Skin epidermis (tissue), 12 donors: ENCODE data around the gene SLC6A5.

ENCODE experiments used
- H3K27ac ChIP-seq, 21 experiments: fragments of 200-600 bp; sonication (generic) in 11 of 21; one replicate each; pipeline ENCODE4 v1.5.0; 2020; ENCODE audit warnings: mild to moderate bottlenecking in 3 of 21, inconsistent platforms in 2 of 21, moderate library complexity in 2 of 21
- H3K4me3 ChIP-seq, 7 experiments: fragments of 200-600 bp; sonication (generic) in 2 of 7; one replicate each; pipeline ENCODE4 v1.5.0; 2020; ENCODE audit warnings: inconsistent platforms in 2 of 7, mild to moderate bottlenecking in 2 of 7, moderate library complexity in 1 of 7

Gene SLC6A5

GRCh38 chr11:20595101-20595500, 4.3 kb upstream of the SLC6A5 start:
- Histone ChIP-seq H3K27ac (no peak overlapping the region), H3K4me3 (no peak overlapping the region)

DNA sequence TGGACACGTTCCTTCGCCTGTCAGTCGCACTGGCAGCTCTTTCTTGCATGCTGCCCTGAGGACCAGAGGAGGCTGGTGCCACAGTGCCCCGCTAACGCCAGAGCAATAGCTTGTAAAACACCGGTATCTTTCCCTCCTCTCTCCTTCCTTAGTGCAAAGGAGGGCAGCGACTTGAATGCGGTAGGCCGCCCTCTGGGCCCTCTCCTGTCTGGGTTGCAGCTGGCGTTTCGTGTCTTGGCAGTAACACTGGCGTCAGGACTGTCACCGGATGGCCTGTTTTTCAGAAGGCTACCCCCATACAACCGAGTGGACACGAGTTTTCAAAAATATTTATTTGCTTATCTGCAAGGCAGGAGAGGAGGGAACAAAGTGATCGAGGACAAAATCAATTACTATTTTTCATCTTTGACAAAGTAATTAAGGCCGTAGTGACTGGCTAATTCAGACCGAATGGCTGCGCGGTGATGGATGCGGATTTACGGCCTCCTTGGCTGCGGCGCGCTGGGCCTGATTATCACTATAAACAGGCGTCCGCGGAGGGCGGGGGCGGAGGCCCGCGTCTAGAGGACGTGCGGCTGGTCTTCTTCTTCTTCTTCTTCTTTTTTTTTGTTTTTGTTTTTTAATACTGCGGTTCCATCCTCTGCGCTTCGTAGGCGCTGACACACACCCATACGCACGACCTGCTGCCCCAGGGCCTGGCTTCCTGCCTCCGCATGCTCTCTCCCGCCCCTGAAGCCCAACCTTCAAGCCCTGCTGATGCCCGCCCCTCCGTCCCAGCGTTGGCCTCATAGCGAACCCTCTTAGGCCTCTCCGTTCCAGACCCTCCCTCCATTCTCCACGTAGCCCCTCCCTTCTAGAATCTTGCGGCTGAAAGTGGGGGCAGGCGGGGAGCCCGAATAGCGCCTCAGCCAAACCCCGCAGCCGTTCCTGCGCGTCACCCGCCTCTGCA, 2.9 kb upstream of the SLC6A5 start:
- no peak overlapping the region for H3K4me3 ChIP-seq
- H3K27ac ChIP-seq, result no peak overlapping the region

DNA sequence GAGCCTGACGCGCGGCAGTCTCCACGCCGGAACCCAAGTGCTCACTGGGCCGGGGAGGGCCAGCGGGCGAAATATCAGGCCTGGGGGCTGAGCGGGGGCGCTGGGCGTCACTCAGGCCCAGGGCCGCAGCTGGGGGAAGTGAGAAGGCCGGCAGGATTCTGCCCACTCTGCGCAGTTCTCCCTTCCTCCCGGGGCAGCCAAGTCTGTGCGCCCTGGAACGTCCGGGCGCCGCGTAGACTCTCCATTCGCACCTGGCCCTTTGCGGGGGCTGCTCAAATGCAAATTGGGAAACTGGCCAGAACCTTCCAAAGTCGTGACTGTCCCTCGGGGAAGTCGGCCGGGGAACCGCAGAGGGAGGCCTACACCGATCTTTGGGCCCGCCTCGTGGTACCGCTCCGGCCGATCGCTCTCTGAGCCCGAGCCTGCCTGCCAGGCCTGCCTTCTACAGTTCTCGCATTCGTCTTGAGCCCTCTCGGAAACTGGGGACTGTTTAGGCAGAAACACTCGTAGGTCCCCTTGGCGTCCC, 2.2 kb upstream of the SLC6A5 start:
- Histone ChIP-seq H3K4me3 (no peak overlapping the region), H3K27ac (no peak overlapping the region)

- H3K27ac ChIP-seq, result no peak overlapping the region
- H3K4me3 ChIP-seq, result no peak overlapping the region
Observed at GRCh38 chr11:20597680-20598484, 1.5 kb upstream of the SLC6A5 start.

DNA sequence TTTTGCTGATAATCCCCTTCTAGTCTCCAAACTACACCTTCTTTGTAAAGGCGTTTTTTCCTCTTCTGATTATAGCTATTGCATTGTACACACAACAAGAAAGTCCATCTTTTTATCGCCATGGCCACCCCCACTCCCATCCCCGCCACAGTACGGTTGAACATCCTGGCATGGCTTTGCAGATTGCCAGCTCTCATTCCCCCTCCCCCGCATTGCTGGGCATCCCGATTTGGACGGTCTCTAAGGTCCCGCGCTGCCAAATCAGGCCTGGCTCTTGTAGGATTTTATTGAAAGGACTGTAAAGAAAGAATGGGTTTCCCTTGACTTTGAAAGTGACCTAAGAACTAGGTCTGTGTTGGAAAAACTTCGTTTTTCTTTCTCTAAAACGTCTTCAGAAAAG, 916 bp upstream of the SLC6A5 start:
- no peak overlapping the region for H3K4me3 ChIP-seq

GRCh38 chr11:20600020-20600346, 575 bp downstream of the SLC6A5 start:
- no peak overlapping the region for H3K4me3 ChIP-seq
- no peak overlapping the region for H3K27ac ChIP-seq

More for the DNA sequence above, 916 bp upstream of the SLC6A5 start:
- no peak overlapping the region for H3K27ac ChIP-seq

GRCh38 chr11:20600551-20600950, 1.1 kb downstream of the SLC6A5 start:
- Histone ChIP-seq H3K4me3 (no peak overlapping the region), H3K27ac (no peak overlapping the region)

GRCh38 chr11:20601221-20601914, 2.0 kb downstream of the SLC6A5 start:
- Histone ChIP-seq H3K4me3 (no peak overlapping the region), H3K27ac (no peak overlapping the region)

DNA sequence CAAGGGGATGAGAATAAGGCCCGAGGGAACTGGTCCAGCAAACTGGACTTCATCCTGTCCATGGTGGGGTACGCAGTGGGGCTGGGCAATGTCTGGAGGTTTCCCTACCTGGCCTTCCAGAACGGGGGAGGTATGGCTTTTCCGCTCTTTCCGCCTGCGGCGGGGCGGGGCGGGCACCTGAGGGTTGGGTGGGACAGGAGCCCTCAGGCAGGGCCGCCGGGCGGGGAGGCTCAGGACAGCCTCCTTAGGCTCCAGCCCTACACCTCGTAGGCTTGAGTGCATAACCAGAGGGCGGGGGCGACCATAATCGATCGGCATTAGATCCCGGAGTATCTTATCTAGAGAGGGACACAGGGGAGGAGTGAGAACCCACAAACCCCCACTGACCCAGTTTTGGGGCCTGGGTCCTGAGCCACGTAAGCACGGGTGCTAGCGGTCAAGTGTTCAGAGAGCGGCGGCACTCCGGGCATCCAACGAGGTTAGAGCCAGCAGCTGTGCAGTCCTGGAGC, 4.9 kb downstream of the SLC6A5 start:
- Histone ChIP-seq H3K4me3 (no peak overlapping the region), H3K27ac (no peak overlapping the region)

DNA sequence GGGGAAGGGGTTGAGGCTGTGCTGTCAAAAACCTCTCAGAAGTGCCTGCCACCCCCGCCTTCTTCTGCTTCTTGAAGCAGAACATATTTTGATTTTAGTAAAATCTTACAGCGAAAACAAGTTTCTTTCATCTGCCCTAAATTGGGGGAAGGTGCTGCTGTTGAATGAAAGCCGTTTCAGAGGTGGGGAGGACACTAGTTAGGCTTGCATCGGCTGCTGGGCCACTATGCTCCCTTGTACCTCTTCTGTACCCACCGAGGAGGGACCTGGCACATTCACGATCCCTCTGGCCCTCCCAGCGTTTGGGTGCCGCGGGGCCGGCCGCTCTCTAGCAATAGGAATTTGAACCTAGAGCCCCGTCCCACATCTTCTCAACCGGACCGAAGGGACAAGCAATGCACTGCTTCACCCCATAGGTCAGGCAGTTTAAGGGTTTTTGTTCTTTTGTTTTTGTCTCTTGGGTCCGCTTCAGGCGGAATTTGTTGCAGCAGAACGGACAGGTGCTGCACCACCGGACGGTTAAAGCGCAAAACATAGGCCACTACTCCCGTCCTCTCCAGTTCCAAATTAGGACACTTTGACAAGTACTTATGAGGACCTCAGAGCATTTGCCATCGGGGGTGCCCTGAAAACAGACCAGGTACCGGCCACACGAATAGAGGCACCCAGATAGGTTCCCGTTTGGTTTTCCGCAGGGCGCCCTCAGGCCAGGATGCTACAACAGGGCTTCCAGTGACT, 5.6 kb downstream of the SLC6A5 start:
- Histone ChIP-seq H3K4me3 (no peak overlapping the region), H3K27ac (no peak overlapping the region)

- no peak overlapping the region for H3K27ac ChIP-seq
- H3K4me3 ChIP-seq, result no peak overlapping the region
Observed at GRCh38 chr11:20605602-20606091, 6.2 kb downstream of the SLC6A5 start.

DNA sequence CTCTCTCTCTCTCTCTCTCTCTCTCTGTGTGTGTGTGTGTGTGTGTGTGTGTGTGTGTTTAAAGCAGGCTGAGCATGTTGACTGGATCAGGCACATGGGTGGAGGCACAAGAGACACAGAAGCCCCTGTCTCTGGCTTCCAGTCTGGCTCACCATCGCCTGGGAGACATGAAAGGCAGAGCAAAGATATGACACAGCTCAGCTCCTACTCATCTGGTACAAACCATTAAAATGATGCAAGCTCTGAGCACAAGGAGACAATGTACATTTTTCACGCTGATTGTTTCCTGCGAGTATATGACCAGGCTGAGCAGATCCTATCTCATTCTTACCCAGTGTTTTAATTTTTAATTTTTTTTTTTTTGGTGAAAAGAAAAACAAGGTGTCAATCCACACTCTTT, 9.5 kb downstream of the SLC6A5 start:
- H3K27ac ChIP-seq, result no peak overlapping the region
- H3K4me3 ChIP-seq, result no peak overlapping the region

GRCh38 chr11:20609727-20610707, 10.6 kb downstream of the SLC6A5 start:
- Histone ChIP-seq H3K4me3 (no peak overlapping the region), H3K27ac (no peak overlapping the region)

DNA sequence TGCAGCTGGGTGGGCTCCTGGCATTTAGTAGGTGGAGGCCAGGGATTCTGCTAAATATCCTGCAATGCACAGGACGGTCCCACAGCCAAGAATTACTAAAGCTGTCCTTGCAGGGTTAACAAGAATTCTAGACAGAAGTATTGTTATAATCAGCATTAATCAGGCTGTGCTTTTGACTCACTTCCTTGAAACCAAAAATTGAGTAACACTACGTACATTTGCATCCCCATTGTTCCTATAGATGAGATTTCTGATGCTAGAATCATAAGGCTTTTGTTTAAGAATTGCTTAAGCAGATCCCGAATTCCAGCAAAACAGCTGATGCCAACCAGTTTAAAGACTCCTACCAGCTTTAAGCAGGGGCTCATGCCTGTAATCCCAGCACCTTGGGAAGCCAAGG, 11.4 kb downstream of the SLC6A5 start:
- no peak overlapping the region for H3K4me3 ChIP-seq

GRCh38 chr11:20611445-20611844, 12.0 kb downstream of the SLC6A5 start:
- H3K27ac ChIP-seq, result no peak overlapping the region

More for the DNA sequence above, 11.4 kb downstream of the SLC6A5 start:
- H3K27ac ChIP-seq, result no peak overlapping the region

DNA sequence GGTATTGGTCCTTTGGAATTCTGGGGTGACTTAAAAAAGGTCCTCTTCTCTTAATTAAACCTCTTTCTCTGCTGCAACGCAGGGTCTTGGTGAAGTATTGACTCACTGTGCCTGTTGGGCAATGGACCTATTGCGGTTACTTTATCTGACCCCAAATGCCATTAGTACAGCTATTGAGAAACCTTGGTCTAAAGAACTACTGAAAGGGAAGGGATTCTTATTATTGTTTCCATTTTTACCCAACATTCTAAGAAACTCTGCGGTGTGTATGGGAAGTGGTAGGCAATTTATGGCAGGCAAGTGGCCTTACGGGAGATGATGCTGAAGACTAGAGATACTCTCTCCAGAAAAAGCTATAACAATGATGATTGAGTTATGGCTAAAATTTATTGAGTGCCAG, 12.5 kb downstream of the SLC6A5 start:
- no peak overlapping the region for H3K4me3 ChIP-seq
- no peak overlapping the region for H3K27ac ChIP-seq

More at GRCh38 chr11:20611445-20611844, 12.0 kb downstream of the SLC6A5 start:
- H3K4me3 ChIP-seq, result no peak overlapping the region

GRCh38 chr11:20612416-20612815, 13.0 kb downstream of the SLC6A5 start:
- H3K27ac ChIP-seq, result no peak overlapping the region
- no peak overlapping the region for H3K4me3 ChIP-seq

- Histone ChIP-seq H3K27ac (no peak overlapping the region), H3K4me3 (no peak overlapping the region)
Observed at GRCh38 chr11:20616920-20617319, 17.5 kb downstream of the SLC6A5 start.
